HEK293T (cell line): Measurements from ENCODE around the gene MINDY2.

ENCODE experiments used
- BHLHE40 ChIP-seq: fragments of 450-650 bp; IDR thresholded peaks from 2 replicates; pipeline ENCODE4 v1.6.1; 2016; ENCODE audit warnings: mild to moderate bottlenecking, moderate library complexity, borderline replicate concordance
- CTBP1 ChIP-seq: fragments of 450-650 bp; IDR thresholded peaks from 2 replicates; pipeline ENCODE4 v1.6.1; 2016; ENCODE audit warnings: borderline replicate concordance
- FOXA1 ChIP-seq: fragments of 450-650 bp; IDR thresholded peaks from 2 replicates; pipeline ENCODE4 v1.6.1; 2016; ENCODE audit warnings: mild to moderate bottlenecking
- FOXK2 ChIP-seq: fragments of 450-650 bp; IDR thresholded peaks from 2 replicates; pipeline ENCODE4 v1.6.1; 2016; ENCODE audit warnings: mild to moderate bottlenecking
- FOXM1 ChIP-seq: fragments of 450-650 bp; IDR thresholded peaks from 2 replicates; pipeline ENCODE4 v1.6.1; 2017; ENCODE audit warnings: mild to moderate bottlenecking, borderline replicate concordance
- HDGF ChIP-seq: fragments of 450-650 bp; IDR thresholded peaks from 2 replicates; pipeline ENCODE4 v1.6.1; 2017; ENCODE audit warnings: antibody characterized with exemption, borderline replicate concordance
- SP1 ChIP-seq: fragments of 450-650 bp; IDR thresholded peaks from 2 replicates; pipeline ENCODE4 v1.6.1; 2017
- ZNF384 ChIP-seq: fragments of 450-650 bp; IDR thresholded peaks from 2 replicates; pipeline ENCODE4 v1.6.1; 2016

DNA sequence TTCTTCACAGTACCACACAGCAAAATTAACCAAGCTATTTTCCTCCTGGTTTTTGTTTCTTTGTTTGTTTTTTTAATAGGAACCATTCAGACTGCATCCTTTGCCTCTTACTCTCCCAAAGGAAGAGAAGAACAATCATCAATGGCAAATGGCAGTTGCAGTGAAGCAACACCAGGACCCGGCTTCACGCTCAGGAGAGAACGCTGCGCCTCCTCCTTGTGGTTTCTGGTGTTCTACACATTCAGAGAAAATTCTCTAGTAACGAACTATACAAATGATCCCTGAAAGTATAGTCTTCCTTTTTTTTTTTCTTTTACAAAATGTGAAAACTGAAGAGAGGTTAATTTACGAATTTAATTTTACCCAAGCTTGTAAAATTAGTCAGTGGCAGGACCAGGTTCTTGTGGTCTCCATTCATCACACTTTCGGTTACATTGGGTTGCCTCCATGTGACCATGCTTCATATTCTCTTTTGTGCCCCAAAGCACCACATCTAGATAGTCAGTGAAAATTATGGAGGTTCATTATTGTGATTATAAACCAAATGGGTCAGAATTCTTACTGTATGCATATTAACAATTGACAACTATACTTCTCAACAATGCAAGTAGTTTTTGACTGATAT, 10.6 kb upstream of the MINDY2 start:
- no peak for TF ChIP-seq SP1
- no peak for TF ChIP-seq BHLHE40
- no peak for TF ChIP-seq HDGF
- TF ChIP-seq FOXK2: no peak
- no peak for TF ChIP-seq FOXA1
- TF ChIP-seq FOXM1: no peak
- TF ChIP-seq ZNF384: no peak
- TF ChIP-seq CTBP1: no peak
